Bronchial epithelial cell (primary cell): ENCODE results near the gene CREM. TPM values are rescaled to one million over a fixed set of nuclear protein-coding genes. Genes with fewer than 3 reads are reported as not detected.
"Not testable (repeated sequence)": the region's sequence is repeated elsewhere in the genome, so short reads cannot be mapped to it uniquely, and the experiment has no call there.

ENCODE experiments used
- DNase-seq: peaks from one replicate; pipeline ENCODE4 v3.0.0-alpha.2; 2010; ENCODE audit warnings: low read depth
- FAIRE-seq: peaks from 2 replicates; lab custom pipeline; 2011; peaks lifted over from hg19 to GRCh38; lab: Jason Lieb, UNC
- H3K27me3 ChIP-seq: 2 replicates; pipeline ENCODE4 v1.5.1; 2011; ENCODE audit warnings: low read length; ENCODE audit not compliant: control insufficient read depth, insufficient read depth
- H3K36me3 ChIP-seq: 2 replicates; pipeline ENCODE4 v1.5.1; 2011; ENCODE audit warnings: low read length; ENCODE audit not compliant: control insufficient read depth, insufficient read depth
- H3K4me3 ChIP-seq: 2 replicates; pipeline ENCODE4 v1.5.1; 2011; ENCODE audit warnings: mild to moderate bottlenecking, low read depth, low read length, control low read depth
- CTCF ChIP-seq: IDR thresholded peaks from 2 replicates; pipeline ENCODE4 v1.5.1; 2011; ENCODE audit warnings: mild to moderate bottlenecking, moderate library complexity, low read length, control low read depth, inconsistent platforms; ENCODE audit not compliant: insufficient read depth, severe bottlenecking
- total RNA-seq: library from RNA; depleted of rRNA; stranded (reverse); fragments of >200 nt; gene quantifications from 2 replicates; pipeline ENCODE4 v1.2.1, GENCODE V29; 2014

CREM gene
- total RNA-seq, result 23.7 and 30.1 TPM in 2 replicates

GRCh38 chr10:35126530-35127288, at the start of gene CREM:
Gene CREM, plus strand, starts transcription at chr10:35126846. Its CDS starts 10,990 bp downstream, at chr10:35137836.
- Histone ChIP-seq H3K27me3 (no peaks in the 10 kb centered on the region), H3K36me3 (no peaks in the 10 kb centered on the region), H3K4me3 (peak within 1 kb of the TSS; percentile 85)
- TF ChIP-seq CTCF, result peak; percentile 75
- DNase-seq, result peak; percentile 86
- FAIRE-seq, result no peak

GRCh38 chr10:35079265-35079664, 47.4 kb upstream of the CREM start:
- Histone ChIP-seq H3K27me3 (no peaks in the 10 kb centered on the region), H3K36me3 (peaks cover 2% of the 10 kb centered on the region), H3K4me3 (no peak overlapping the region)
- no peak for TF ChIP-seq CTCF
- no peak for FAIRE-seq
- DNase-seq, result no peak

GRCh38 chr10:35079763-35080162, 46.9 kb upstream of the CREM start:
- no peak for TF ChIP-seq CTCF
- FAIRE-seq (no peak), DNase-seq (peak; percentile 80)
- Histone ChIP-seq H3K36me3 (peaks cover 2% of the 10 kb centered on the region), H3K27me3 (no peaks in the 10 kb centered on the region), H3K4me3 (no peak overlapping the region)

GRCh38 chr10:35080261-35080660, 46.4 kb upstream of the CREM start:
- not testable (repeated sequence) for FAIRE-seq, DNase-seq, H3K4me3 ChIP-seq, H3K36me3 ChIP-seq, H3K27me3 ChIP-seq

GRCh38 chr10:35083242-35083641, 43.4 kb upstream of the CREM start:
- no peak for FAIRE-seq

More at GRCh38 chr10:35083242-35083641, 43.4 kb upstream of the CREM start:
- H3K4me3 ChIP-seq, result no peak overlapping the region
- no peak for DNase-seq
- no peaks in the 10 kb centered on the region for H3K27me3 ChIP-seq
- H3K36me3 ChIP-seq, result peaks cover 2% of the 10 kb centered on the region
- TF ChIP-seq CTCF, result no peak
